Endometrial microvascular endothelial cells (primary cell): ENCODE measurements around the gene PRKCI. TPM values are rescaled to one million over a fixed set of nuclear protein-coding genes. Genes with fewer than 3 reads are reported as not detected.
"Not testable (repeated sequence)": the region's sequence is repeated elsewhere in the genome, so short reads cannot be mapped to it uniquely, and the experiment has no call there.

Experiments used
- in situ Hi-C: cut with HindIII; loops from 2 replicates; pipeline ENCODE4 v1.10.0; 2017; ENCODE audit warnings: low sequenced_read_pairs, low pct_unique_long_range_greater_than_20kb; ENCODE audit errors: inconsistent ontology term
- total RNA-seq: library from RNA; depleted of rRNA; stranded (reverse); fragments of >200 nt; gene quantifications from one replicate; pipeline ENCODE4 v1.2.3, GENCODE V29; 2015; ENCODE audit errors: inconsistent ontology term

The PRKCI gene
- total RNA-seq, 1 donor from 2014 or later: 29.4 TPM

DNA sequence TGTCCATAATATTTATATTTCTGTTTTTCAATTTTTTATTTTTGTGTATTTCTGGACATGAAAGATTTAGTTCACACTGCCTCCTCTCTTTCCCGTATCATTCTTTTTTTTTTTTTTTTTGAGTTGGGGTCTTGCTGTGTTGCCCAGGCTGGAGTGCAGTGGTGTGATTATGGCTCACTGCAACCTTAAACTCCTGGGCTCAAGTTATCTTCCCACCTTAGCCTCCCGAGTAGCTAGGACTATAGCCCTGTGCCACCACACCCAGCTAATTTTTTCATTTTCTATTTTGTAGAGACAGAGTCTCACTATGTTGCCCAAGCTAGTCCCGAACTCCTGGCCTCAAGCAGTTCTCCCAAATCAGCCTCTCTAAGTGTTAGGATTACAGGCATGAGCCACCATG lies 53.6 kb downstream of the PRKCI start:
- in situ Hi-C loops: no loop called here

DNA sequence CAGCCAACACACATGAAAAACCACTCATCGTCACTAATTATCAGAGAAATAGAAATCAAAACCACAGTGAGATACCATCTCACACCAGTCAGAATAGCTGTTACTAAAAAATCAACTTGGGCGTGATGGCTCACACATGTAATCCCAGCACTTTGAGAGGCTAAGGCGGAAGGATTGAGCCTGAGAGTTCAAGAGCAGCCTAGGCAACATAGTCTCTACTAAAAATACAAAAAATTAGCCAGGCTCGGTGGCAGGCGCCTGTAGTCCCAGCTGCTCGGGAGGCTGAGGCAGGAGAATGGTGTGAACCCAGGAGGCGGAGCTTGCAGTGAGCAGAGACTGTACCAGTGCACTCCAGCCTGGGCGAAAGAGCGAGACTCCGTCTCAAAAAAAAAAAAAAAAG lies 55.1 kb downstream of the PRKCI start:
- in situ Hi-C loops: not testable (repeated sequence)

DNA sequence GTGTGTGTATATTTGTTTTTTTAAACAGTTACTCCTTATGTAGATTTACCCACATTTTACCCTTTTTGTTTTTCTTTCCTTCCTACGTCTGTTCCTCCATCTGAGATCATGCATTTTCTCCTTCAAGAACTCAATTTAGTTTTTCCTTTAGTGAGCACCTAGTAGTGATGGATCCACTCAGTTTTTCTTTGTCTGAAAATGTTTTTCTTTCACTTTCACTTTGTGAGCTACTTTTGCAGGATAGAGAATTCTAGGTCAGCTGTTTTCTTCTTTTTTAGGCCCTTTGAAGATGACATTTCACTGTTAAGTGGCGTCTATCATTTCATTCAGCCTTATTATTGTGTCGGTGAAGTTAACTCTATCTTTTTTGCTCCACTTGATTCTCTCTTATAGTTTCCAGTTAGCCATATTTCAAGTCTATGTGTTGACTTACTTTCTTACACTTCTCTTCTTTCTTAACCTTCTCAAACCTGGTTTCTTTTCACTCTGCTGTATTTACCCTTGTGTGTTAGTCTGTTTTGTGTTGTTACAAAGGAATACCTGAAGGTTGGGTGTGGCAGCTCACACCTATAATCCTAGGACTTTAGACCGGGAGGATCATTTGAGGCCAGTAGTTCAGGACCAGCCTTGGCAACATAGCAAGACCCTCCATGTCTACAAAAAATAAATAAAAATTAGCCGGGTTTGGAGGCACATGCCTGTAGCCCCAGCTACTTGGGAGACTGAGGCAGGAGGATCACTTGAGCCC lies 55.8 kb downstream of the PRKCI start:
- in situ Hi-C loops: no loop called here

DNA sequence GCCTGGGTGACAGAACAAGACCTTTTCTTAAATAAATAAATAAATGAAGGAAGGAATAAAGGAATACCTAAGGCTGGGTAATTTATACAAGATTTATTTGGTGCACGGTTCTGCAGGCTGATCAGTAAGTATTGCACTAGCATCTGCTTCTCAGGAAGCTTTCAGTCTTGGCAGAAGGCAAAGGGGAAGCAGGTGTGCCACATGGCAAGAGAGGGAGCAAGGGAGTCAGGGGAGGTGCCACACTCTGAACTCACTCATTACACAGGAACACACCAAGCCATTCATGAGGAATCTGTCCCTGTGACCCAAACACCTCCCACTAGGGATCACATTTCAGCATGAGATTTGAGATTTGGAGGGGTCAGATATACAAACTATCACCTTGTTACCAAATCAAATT lies 56.4 kb downstream of the PRKCI start:
- in situ Hi-C loops: no loop called here

DNA sequence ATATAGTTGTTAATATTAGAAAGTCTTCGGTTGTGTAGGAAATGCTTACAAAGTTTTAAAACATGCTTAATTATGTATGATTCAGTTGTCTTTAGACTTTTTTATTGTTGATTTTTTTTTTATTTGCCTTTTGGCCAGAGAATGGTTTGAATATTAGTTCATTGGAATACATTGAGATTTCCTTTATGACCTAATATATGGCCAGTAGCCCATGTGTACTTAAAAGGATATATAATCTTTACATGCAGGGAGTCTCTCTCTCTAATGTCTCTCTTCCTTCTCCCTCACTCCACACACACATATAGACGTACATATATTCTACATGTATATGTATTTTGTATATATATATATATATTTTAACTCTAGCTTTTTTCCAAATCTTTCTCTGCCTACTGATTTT lies 68.0 kb downstream of the PRKCI start:
- in situ Hi-C loops: no loop called here

DNA sequence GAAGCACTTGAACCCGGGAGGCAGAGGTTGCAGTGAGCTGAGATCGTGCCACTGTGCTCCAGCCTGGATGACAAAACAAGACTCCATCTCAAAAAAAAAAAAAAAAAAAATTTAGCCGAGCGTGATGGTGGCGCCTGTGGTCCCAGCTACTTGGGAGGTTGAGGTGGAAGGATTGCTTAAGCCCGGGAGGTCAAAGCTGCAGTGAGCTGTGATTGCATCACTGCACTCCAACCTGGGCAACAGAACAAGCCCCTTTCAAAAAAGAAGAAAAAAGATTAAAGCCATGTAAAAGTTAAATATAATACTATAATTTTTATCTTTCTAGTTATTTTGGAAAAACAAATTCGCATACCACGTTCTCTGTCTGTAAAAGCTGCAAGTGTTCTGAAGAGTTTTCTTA lies 73.4 kb downstream of the PRKCI start:
- in situ Hi-C loops: no loop called here

DNA sequence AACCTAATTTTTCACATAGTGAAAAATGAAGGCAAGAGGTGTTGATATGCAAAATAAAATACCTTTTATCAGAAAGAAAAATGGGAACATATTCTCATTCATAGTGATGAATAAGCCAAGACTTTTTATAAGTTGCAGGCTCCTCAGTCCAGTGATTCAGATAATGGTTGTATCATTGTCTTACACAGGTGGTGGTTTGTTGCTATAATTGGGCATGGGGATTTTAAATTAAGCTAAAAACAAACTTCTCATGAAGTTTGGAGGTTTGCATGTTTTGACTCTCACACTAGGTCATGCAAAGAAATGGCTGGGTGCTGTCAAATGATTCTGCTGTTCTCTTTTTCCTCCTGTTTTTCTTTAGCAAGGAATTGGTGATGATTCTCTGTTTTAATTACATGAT lies 74.5 kb downstream of the PRKCI start:
- in situ Hi-C loops: no loop called here

DNA sequence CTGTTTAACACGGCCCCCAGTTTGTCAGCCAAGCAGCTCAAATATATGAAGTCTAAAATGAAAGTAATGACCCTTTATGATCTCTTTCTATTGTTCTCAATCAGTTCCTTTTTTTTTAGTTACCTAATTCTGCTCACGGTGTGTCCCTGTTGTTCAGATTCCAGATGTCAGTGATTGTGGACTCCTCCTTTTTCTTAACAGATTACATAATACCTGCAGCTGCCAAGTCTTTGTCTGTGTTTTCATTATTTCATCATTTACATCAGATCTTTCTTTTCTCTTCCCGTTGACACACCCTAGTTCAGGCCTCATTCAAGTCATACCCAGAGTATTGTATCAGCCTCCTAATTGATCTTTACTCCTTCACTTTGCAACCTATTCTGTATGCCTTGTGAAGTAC lies 79.2 kb downstream of the PRKCI start:
- in situ Hi-C loops: no loop called here

DNA sequence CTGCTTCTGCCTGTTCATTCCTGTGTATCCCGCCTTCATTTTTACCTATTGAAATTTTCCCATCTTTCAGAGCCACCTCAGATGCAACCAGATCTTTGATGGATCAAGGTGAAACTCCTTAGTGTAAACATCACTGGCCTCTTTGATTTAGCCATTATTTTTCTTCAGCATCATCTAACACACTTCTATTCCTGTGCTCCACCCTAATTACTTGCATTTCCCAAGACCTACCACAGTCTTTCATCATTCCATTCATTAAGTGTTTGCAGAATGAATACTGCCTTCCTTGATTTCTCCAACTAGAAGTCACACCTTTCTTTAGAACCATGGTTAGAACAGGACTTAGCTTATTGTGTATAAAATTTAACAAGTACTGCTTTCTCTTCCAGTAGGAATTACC lies 79.8 kb downstream of the PRKCI start:
- in situ Hi-C loops: no loop called here

DNA sequence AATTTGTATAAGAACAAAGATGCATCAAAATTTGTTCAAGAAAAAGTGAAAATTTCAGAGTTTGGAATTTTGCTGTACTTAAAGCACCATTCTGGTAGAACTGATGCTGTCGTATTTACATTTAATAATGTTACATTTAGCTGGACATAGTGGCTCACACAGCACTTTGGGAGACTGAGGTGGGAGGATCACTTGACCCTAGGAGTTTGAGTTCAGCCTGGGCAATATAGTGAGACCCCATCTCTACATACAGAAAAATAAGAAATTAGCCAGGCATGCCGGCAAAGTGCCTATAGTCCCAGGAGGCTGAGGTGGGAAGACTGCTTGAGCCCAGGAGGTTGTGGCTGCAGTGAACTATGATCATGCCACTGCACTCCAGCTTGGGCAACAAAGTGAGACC lies 83.8 kb downstream of the PRKCI start:
- in situ Hi-C loops: no loop called here

DNA sequence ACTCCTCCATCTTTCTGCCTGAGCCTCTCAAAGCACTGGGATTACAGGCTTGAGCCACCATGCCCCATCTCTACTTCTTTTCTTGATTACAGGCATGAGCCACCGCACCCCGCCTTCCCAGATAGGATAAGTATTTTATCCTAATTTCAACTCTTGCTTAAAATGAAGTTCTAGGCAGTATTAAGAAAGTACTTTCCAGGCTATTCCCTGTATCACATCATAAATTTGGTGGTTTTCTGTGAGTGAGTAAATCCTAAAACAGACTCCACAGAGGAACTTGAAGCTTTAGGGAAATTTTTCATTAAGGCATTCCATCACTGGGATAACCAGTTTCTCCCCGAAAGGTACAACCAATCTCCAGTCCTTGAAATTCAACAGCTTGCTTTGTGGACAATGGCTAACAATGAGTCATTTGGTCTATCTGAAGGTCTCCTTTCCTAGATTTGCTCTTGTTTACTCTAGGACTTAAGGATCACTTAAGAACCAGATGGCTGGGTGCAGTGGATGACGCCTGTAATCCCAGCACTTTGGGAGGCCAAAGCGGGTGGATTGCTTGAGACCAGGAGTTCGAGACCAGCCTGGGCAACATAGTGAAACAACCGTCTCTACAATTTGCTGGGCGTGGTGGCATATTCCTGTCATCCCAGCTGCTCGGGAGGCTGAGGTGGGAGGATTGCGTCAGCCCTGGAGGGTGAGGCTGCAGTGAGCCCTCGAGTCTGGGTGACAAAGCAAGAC lies 85.6 kb downstream of the PRKCI start:
- in situ Hi-C loops: no loop called here

DNA sequence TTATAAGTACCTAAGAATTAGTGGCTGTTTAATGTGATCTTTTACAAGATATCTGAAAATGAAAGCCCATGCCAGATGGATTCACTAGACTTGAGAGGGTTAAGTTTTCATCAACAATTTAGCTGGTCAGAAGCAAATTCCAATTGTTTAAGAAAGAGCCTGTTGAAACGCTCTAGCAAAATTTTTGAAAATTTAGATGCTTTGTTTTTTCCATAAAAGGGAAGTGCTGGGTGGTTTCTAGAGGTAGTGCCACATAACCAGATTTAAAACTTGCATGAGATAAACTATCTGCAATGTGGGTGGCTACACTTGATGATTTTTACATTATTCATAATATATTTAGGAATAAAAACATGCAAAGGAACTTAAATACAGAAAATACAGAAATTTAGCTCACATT lies 86.8 kb downstream of the PRKCI start:
- in situ Hi-C loops: no loop called here

DNA sequence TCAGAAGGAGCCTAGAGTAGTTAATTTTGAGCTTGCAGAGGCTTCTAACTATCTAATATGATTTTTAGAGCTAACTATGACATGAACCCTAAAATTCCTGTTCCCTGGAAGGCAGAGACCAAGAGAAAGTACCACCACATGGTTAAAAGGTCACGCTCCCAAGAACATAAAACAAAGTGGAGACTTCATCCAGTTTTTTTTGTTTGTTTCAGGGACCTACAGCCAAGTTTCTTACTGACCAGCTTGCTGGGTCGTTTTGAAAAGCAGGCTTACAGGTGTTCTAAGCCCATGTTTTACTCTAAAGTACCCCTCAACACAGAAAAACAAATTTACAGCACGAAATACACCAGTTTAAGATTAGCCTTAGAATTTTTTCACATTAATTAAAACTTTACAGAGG lies 95.7 kb downstream of the PRKCI start:
- in situ Hi-C loops: no loop called here

DNA sequence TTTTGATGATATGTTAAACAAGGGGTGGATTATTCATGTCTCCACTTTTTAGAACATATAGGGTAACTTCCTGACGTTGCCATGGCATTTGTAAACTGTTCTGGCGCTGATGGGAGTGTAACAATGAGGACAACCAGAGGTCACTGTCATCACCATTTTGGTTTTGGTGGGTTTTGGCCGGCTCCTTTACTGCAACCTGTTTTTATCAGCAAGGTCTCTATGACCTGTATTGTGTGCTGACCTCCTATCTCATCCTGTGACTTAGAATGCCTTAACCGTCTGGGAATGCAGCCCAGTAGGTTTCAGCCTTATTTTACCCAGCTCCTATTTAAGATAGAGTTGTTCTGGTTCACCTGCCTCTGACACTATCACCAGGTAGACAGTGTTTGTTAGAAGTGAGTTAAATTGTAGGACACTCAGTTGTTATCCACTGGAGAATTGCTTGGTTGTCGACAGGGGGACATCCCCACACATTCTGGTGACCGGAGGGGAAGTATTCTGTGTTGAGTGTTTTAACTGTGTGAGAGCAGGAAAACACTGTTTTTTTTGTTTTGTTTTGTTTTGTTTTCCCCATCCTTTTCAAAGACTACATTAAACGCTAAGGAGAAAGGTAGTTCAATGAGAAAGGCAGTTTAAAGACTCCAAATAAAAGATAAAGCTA lies 98.4 kb downstream of the PRKCI start:
- in situ Hi-C loops: no loop called here

DNA sequence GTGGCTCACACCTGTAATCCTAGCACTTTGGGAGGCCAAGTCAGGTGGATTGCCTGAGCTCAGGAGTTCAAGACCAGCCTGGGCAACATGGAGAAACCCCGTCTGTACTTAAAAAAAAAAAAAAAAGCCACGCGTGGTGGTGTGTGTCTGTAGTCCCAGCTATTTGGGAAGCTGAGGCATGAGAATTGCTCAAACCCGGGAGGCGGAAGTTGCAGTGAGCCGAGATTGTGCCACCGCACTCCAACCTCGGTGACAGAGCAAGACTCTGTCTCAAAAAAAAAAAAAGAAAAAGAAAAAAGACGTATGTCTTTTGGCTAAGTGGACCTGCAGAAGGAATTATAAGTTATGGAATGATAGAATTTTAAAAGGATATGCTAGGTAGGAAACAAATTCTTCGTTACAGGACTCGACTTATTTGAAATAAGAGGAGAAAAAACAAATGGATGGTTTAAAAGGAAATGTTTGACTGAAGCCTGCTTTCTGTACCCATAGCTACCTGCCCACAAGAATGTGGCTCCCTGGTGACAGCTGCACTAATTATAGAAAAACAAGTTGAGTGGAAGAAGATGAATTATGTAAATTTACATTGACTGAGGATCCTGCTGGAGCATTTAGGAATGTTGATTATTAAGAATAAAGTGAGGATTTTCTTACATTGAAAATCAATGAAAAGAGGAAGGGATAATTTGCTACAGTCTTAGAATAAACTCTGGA lies 99.3 kb downstream of the PRKCI start:
- in situ Hi-C loops: no loop called here

DNA sequence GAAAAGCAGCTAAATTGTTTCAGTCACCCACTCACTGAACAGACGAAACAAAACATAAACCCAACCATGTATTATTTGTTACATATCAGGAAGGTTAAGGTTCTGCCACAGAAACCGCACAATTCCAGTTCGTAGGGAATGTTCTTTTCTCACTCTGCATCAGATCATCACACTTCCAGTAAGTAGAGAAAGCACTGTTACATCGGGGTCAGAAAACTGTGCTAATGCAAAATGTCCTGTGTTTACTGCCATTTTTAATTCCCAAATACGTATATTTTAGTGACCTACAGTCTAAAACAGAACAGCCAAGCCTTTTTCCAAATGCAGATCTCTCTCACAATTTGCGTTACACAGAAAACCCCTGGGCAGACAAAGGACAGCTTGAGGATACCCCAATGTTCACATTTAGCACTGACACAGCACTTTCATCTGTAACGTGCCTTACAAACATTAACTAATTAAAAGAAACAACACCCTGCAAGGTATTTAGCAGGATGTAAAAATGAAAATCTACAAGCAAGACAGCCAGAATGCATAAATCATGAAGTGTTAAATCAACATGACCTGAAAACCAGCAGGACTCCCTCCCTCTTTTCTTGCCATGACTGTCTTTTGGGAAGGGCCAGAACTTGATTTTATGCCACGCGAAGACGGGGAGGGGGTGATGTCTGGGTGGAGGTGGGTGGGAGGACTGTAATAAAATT lies 100.5 kb downstream of the PRKCI start:
- in situ Hi-C loops: no loop called here

DNA sequence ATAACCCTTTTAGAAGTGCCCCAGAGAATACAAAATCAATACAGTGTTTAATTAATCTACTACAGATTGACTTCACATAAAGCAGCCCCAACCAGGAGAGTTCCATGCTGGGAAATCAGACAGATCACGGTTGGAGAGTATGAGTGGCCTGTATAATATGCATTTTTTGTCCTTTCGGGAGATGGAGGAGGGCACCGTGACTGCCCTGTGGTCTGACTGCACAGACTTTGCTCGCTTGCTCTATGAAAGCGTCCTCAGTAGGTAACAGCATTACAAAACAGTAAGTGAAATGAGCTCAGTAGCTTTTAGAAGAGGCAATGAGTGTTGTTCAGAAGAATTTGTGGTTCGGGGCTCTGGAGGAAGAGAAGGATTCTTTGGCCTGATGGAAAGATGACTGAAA lies 101.1 kb downstream of the PRKCI start:
- in situ Hi-C loops: no loop called here

DNA sequence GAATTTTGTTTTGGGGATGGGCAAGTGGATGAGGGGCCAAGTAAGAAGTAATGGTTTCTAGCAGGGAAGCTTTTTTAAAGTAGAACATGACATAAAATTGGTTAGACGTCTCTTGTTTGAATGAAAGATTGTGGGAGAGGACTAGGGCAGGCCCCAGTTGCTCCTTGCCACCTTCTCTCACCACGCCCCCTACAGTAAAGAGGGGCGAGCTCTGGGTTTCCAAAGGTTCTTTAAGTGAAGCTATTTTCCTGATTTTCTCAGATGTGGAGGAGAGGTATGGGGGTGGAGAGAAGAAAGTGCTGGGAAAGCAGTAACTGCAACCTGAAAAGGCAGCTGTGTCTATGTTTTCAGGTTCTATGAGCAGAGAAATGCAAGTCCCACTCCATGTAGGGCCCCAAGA lies 102.7 kb downstream of the PRKCI start:
- in situ Hi-C loops: no loop called here
